GM13977 (cell line): ENCODE results near the gene PLXNB2.

Experiments used
- DNase-seq: peaks from one replicate; pipeline ENCODE4 v3.0.0; 2012; ENCODE audit warnings: low spot score
- in situ Hi-C: fragments of 300-500 bp; cut with MboI; formaldehyde crosslinking; loops from one replicate; pipeline ENCODE4 v1.12.0; 2022; ENCODE audit warnings: low sequenced_read_pairs, low pct_unique_long_range_greater_than_20kb, mixed read lengths, inconsistent platforms; ENCODE audit not compliant: unreplicated experiment
- TF ChIP-seq, protein P1 (sequence below): IDR thresholded peaks from 2 replicates; pipeline ENCODE4 v1.5.1; 2012; ENCODE audit warnings: mild to moderate bottlenecking, control low read depth; ENCODE audit not compliant: insufficient read depth; ENCODE audit errors: extremely low read depth, missing control alignments

Gene PLXNB2

DNA sequence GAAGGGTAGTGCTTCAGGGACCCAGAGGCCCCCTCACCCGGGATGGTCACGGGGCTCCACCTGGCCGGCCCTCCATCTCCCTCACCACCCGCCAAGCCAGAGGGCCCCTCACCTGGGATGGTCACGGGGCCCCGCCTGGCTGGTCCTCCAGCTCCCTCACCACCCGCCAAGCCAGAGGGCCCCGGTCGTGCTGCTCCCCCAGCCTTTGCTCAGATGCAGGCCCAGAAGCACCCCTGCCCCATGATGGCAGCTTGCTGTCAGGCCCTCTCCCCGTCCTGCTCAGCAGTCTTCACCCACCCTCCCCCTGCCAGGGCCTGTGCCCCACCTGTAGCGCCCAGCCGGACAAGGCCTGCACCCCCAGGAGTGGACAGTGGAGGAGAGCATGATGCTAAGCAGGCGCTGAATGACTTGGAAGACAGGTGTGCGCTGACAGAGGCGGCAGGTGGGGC, 12.1 kb upstream of the PLXNB2 start:
- in situ Hi-C loops, result no loop called here
- DNase-seq, result peak; percentile 15
- TF ChIP-seq, protein P1, sequence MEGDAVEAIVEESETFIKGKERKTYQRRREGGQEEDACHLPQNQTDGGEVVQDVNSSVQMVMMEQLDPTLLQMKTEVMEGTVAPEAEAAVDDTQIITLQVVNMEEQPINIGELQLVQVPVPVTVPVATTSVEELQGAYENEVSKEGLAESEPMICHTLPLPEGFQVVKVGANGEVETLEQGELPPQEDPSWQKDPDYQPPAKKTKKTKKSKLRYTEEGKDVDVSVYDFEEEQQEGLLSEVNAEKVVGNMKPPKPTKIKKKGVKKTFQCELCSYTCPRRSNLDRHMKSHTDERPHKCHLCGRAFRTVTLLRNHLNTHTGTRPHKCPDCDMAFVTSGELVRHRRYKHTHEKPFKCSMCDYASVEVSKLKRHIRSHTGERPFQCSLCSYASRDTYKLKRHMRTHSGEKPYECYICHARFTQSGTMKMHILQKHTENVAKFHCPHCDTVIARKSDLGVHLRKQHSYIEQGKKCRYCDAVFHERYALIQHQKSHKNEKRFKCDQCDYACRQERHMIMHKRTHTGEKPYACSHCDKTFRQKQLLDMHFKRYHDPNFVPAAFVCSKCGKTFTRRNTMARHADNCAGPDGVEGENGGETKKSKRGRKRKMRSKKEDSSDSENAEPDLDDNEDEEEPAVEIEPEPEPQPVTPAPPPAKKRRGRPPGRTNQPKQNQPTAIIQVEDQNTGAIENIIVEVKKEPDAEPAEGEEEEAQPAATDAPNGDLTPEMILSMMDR, result no peak

GRCh38 chr22:50318698-50319411, 11.4 kb upstream of the PLXNB2 start:
- in situ Hi-C loops, result no loop called here
- TF ChIP-seq, protein P1, result no peak
- peak; percentile 14 for DNase-seq

- TF ChIP-seq, protein P1, result no peak
- DNase-seq, result no peak
- in situ Hi-C loops, result no loop called here
Observed at GRCh38 chr22:50318356-50318697, 10.9 kb upstream of the PLXNB2 start.

DNA sequence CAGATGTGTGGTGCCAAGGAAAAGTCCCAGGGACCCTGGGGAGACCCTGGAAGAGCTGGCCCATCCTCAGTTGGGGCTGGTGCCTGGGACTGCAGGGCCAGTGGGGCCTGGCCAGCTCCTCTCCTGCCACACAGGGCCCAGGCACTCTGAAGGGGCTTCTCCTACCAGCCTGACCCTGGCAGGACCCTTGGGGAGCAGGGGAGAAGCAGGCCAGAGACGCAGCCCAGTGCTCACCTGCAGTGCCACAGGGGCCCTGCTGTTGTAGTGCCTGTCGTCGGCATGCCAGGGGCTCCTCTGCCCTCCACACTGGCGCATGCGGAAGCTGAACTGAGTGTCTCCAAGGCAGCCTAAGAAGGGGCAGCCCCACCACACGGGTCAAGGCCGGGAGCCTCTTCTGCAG, 10.2 kb upstream of the PLXNB2 start:
- in situ Hi-C loops, result no loop called here
- TF ChIP-seq, protein P1, result no peak
- DNase-seq, result peak; percentile 15

DNA sequence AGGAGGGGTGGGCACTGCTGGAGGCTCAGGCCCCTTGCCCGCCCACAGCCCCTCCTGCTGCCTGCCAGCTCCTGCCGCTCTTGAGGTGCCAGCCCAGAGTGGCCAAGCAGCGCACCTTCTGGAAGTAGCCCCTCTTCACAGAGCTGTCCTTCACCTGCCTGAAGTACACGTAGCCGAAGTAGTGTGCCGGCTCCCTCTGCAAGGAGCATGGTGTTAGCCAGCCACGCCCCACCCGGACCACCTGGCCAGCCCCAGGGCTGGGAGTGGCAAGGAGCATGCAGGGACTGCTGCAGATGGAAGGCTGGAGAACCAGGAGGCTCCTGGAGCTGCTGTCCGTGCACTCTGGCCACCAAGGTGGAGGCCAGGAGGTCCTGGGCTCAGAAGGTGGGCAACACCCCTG, 9.7 kb upstream of the PLXNB2 start:
- TF ChIP-seq, protein P1, result no peak
- in situ Hi-C loops, result no loop called here
- DNase-seq, result peak; percentile 23

GRCh38 chr22:50316114-50317065, 8.9 kb upstream of the PLXNB2 start:
- in situ Hi-C loops, result no loop called here
- peak; percentile 24 for DNase-seq
- TF ChIP-seq, protein P1, result no peak
